PFSK-1 (cell line): Measurements from ENCODE around the gene SMDT1.

ENCODE experiments used
- FOXP2 ChIP-seq: optimal IDR thresholded peaks from 2 replicates; pipeline ENCODE3; 2011; ENCODE audit warnings: borderline replicate concordance, control low read depth, inconsistent platforms; ENCODE audit not compliant: insufficient read depth; ENCODE audit errors: extremely low read length, extremely low read depth
- POLR2AphosphoS5 ChIP-seq: IDR thresholded peaks from 2 replicates; pipeline ENCODE4 v1.6.1; 2012; ENCODE audit warnings: low read depth, mild to moderate bottlenecking, control low read depth, low read length, moderate library complexity
- REST ChIP-seq, 2 experiments: IDR thresholded peaks; 2 replicates each; pipeline versions ENCODE4 v1.6.1 to v1.8.0; 2011 to 2012; ENCODE audit warnings: low read depth in 2 of 2, low read length in 2 of 2, control low read depth in 1 of 2, inconsistent platforms in 1 of 2, mild to moderate bottlenecking in 1 of 2, moderate library complexity in 1 of 2; ENCODE audit not compliant: insufficient read depth in 1 of 2
- SIN3A ChIP-seq: IDR thresholded peaks from 2 replicates; pipeline ENCODE4 v1.6.1; 2012; ENCODE audit warnings: mild to moderate bottlenecking, low read length, moderate library complexity, borderline replicate concordance; ENCODE audit not compliant: insufficient read depth

GRCh38 chr22:42116848-42117424 lies 37.4 kb downstream of the SMDT1 start:
- TF ChIP-seq POLR2AphosphoS5, result no peak
- TF ChIP-seq SIN3A, result no peak
- no peak for TF ChIP-seq FOXP2
- TF ChIP-seq REST (IDR thresholded peaks at IDR 0.05; ENCODE audit: insufficient read depth in 1 of 2, low read depth in 2 of 2, low read length in 2 of 2), result no peak
